T1000 (cell line): Measurements from ENCODE around the gene NLRP9.

Experiments used
- DNase-seq: peaks from one replicate; lab custom pipeline; 2025; ENCODE audit warnings: mixed read lengths; lab: John Stamatoyannopoulos, UW

The NLRP9 gene

GRCh38 chr19:55703790-55704215, 34.4 kb downstream of the NLRP9 start:
- DNase-seq: no peak

- no peak for DNase-seq
These were observed 36.0 kb downstream of the NLRP9 start for GRCh38 chr19:55702131-55702627.

GRCh38 chr19:55700813-55701212, 37.4 kb downstream of the NLRP9 start:
- DNase-seq: no peak

- DNase-seq: no peak
These were observed 39.0 kb downstream of the NLRP9 start for GRCh38 chr19:55699221-55699620.

GRCh38 chr19:55698256-55698655, 39.9 kb downstream of the NLRP9 start:
- no peak for DNase-seq

- DNase-seq: no peak
These were observed 40.5 kb downstream of the NLRP9 start for GRCh38 chr19:55697698-55698097.

- no peak for DNase-seq
These were observed 41.1 kb downstream of the NLRP9 start for GRCh38 chr19:55697069-55697440.

- DNase-seq: no peak
These were observed 41.7 kb downstream of the NLRP9 start for GRCh38 chr19:55696301-55697068.

- DNase-seq: no peak
These were observed 42.5 kb downstream of the NLRP9 start for GRCh38 chr19:55695511-55696290.

- DNase-seq: no peak
These were observed 43.3 kb downstream of the NLRP9 start for GRCh38 chr19:55694656-55695491.

- DNase-seq: no peak
These were observed 44.0 kb downstream of the NLRP9 start for GRCh38 chr19:55694241-55694655.

GRCh38 chr19:55693336-55693974, 44.7 kb downstream of the NLRP9 start:
- no peak for DNase-seq

GRCh38 chr19:55692681-55693081, 45.5 kb downstream of the NLRP9 start:
- no peak for DNase-seq

GRCh38 chr19:55691561-55692481, 46.4 kb downstream of the NLRP9 start:
- no peak for DNase-seq

GRCh38 chr19:55690769-55691545, 47.2 kb downstream of the NLRP9 start:
- no peak for DNase-seq

- no peak for DNase-seq
These were observed 48.0 kb downstream of the NLRP9 start for GRCh38 chr19:55690109-55690768.

GRCh38 chr19:55689411-55690108, 48.6 kb downstream of the NLRP9 start:
- DNase-seq: no peak

- DNase-seq: no peak
These were observed 49.6 kb downstream of the NLRP9 start for GRCh38 chr19:55688422-55689218.
